Suppressor macrophage treated with lipopolysaccharide for 4 hours (primary cell): ENCODE measurements around the gene CAPZA2.

Experiments
- DNase-seq: peaks from one replicate; pipeline ENCODE4 v3.0.0-alpha.2; 2020

CAPZA2 gene

DNA sequence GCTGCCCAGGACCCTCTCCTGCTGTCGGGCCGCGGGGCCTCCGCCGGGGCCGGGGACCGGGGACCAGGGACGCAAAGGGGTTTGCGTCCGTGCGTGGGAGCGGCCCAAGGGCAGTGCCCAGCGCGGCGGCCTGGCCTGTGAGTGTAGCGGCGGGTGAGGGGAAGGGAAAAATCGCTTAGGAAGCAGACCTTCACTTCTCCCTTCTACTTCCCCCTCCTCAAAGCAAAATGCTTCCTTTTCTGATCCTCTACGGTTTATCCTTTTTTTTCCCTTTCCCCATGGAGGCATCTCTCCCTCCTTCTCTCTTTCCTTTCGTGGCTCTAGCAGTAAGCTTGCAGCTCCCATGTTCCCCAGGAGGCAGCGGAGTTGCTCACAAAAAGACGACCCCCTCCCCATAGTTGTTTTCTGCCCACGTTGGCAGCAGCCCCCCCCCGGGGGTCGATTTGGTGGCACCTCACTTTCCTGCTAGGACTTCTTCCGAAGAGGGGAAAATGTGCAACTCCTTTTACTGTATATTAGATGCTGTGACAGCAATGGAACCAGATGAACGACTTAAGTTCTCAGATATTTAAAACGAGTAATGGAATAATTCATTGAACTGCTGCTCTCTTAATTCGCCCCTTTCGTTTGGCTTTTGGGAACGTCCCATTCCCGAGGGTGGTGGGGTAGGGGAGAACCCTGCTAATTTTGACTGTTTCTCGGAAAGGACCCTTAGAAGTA is 724 bp downstream of the CAPZA2 start:
- no peak for DNase-seq

- no peak for DNase-seq
These were observed 1.6 kb downstream of the CAPZA2 start for GRCh38 chr7:116863936-116864500.

DNA sequence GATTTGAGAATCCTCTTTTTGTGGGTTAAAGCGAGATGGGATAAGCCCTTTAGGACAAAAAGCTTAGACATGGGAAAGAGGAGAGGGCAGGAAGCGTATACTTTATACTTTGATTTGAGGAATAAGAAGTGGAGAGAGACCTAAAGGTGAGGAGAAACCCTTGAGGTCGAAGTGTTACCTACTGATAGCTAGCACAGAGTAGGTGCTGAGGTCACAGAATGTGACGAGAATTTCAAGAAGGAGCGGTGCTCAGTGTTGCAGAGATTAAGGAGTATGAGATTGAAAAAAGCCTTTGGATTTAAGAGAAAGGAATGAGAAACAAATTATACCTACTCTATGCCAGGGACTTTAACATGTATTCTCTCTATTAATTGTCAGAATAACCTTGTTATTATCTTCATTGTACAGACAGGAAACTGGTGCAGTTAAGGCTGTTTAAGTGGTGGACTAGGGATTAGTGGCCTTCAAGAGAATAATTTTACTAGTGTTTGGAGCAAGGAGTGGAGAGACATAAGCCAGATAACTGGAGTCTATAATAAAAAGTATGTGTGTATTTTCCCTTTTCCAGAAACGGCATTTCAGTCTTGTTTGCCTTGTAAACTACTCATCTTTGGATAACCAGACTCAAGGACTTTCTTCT is 8.8 kb downstream of the CAPZA2 start:
- no peak for DNase-seq

DNA sequence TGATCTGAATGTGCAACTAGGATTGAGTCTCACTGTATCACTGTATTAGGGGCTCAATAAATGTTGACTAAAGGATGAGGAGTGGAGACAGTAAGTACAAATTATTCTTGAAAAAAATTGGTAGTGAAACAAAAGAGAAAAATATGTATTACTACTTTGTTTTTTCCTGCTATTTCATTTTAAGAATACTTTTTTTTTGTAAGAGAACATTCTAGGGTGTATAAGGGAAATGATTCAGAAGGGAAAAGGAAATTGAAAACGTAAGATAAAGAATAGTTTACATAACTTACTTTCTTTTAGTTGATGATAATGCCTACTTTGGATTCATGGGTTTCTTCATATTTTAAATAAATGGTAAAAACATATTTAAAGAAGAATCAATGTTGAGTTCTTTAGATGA is 9.6 kb downstream of the CAPZA2 start:
- peak; percentile 24 for DNase-seq

DNA sequence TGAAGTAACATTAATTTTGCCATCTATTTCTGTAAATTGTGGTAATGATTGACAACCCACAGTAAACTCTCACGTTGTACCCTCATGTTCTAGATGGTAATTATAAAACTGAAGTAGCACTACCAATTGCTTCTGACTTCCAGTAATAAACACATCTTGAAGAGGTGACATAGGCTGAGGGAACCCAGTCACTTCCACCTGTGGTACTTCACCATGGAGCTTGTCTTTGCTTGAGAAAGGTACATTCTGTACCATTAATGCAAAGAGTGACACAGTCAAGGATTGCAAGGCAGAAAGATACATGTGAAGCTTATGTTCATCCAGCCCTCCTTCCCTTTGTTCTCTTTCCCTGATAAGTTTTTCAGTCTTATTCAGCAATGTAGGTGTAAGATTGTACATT is 11.2 kb downstream of the CAPZA2 start:
- no peak for DNase-seq

- DNase-seq = no peak
These were observed 14.5 kb downstream of the CAPZA2 start for GRCh38 chr7:116876664-116877442.

DNA sequence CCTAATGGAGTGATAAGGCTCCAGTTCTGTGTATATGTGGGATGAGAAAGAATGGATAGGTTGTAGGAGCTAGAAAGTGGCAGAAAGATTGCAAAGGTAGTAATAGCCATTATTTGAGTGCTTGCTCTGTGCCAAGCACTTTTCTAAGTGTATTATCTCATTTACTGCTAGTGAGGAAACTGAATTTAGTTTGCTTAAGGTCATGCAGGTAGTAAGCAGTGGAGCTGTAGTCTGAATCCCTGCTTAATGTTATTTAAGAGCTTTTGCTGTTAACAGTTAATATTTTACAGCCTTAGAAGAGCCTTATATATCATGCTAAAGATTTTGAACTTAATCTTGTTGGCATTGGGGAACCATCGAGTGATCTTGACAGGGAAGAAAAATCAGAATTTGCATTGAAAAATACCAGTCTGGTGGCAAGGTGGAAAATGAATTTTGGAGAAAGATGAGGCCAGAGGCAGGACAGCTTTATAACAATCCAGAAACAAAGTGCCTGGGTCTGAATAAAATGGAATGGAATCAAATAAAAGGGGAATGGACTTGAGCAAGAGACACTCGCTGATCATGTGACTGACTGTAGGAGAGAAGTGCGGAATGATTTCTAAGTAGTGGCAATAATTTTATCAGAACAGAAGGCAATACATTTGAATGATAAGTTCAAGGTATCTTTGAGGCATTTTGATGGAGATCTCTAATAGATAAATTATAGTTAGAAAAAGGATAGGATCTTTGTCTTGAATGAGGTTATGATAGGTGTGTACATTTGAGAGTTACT is 15.2 kb downstream of the CAPZA2 start:
- no peak for DNase-seq

DNA sequence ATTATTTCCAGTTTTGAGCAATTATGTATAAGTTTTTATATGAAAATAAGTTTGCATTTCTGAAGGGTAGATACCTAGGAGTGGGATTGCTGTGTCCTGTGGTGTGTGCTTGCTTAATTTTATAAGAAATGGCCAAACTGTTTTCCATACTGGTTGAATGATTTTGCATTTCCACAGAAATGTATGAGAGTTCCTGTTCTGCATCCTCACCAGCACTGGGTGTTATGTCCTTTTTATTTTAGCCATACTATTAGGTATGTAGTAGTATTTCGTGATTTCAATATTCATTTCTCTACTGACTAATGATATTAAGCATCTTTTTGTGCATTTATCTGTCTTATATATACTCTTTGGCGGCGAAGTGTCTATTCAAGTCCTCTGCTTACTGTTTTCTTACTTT is 22.3 kb downstream of the CAPZA2 start:
- DNase-seq = no peak

- DNase-seq = no peak
These were observed 23.3 kb downstream of the CAPZA2 start for GRCh38 chr7:116885724-116886123.

GRCh38 chr7:116886543-116887156 is 24.3 kb downstream of the CAPZA2 start:
- no peak for DNase-seq

GRCh38 chr7:116888895-116889294 is 26.5 kb downstream of the CAPZA2 start:
- no peak for DNase-seq

GRCh38 chr7:116895849-116896248 is 33.5 kb downstream of the CAPZA2 start:
- no peak for DNase-seq

GRCh38 chr7:116897661-116898060 is 35.3 kb downstream of the CAPZA2 start:
- DNase-seq = no peak

GRCh38 chr7:116899308-116899707 is 36.9 kb downstream of the CAPZA2 start:
- DNase-seq = peak; percentile 54

- no peak for DNase-seq
These were observed 38.8 kb downstream of the CAPZA2 start for GRCh38 chr7:116901143-116901542.

DNA sequence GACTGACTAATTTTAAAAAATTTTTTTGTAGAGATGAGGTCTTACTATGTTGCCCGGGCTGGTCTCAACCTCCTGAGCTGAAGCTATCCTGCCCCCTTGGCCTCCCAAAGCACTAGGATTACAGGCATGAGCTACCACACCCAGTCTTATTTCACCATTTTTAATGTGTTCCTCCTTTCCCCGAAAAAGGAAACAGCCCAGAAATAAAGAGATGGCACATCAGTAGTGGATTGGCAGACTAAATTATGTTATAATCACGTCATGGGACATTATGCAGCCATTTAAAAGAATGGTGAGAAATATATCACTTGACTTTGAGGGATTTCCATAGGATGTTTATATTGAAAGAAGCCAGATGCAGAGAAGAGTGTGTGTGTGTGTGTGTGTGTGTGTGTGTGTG is 40.5 kb downstream of the CAPZA2 start:
- peak; percentile 37 for DNase-seq

DNA sequence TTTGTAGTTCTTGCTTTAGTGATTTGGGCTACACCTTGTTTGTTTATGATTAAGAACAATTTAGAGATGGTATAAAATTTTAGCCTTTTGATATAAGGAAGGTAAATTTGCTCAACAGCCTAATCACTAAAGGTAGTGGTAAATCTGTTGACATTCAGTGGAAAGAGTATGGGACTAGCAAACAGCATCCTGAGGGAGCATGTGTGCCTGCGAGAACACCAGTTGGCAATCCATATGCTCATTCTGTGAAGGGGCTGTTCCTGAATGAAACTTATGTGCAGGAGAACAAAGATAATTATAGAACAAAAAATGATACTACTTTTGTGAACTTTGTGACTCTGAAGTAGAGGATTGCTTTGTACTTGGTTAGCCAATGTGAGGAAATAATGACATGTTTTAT is 44.0 kb downstream of the CAPZA2 start:
- DNase-seq = no peak

GRCh38 chr7:116910383-116910782 is 48.0 kb downstream of the CAPZA2 start:
- DNase-seq = no peak

- DNase-seq = no peak
These were observed 49.4 kb downstream of the CAPZA2 start for GRCh38 chr7:116911801-116912200.

DNA sequence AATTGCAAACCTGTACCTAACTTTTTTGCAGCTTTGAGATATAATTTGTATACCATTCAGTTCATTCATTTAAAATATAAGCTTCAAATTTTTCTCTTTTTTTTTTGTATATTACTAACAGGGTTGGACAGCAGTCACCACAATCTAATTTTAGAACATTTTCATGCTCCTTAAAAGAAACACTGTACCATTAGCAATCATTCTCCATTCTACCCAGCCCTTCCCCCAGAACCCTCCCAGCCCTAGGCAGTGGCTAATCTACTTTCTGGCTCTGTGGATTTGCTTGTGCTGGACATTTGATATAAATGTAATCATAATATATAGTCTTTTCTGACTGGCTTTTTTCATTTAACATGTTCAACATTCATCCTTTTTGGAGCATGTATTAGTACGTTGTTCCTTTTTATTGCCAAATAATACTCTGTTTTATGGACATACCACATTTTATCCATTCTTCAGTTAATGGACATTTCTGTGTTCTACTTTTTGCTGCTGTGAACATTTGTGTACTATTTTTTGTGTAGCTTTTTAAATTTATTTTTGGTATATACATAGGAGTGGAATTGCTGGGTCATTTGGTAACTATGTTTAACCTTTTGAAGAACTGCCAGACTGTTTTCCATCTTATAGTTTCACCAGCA is 50.0 kb downstream of the CAPZA2 start:
- DNase-seq = no peak

DNA sequence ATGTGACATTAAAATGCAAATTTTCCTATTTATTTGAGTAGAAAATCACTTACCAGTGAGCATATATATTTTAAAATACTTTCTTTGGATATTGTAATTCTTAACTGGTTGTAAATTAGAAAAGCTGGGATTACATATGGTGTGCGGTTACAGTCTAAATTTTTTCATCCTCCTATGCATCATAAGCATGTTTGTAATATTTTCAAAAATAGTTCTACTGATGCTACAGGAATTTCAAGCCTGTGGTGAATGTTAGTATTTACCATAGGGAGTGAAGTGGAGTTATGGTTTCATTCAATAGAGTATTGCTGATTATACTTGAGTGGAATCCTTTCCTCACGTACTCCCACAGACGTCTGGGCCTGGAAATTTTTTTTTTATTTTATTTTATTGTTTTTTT is 56.3 kb downstream of the CAPZA2 start:
- DNase-seq = no peak

DNA sequence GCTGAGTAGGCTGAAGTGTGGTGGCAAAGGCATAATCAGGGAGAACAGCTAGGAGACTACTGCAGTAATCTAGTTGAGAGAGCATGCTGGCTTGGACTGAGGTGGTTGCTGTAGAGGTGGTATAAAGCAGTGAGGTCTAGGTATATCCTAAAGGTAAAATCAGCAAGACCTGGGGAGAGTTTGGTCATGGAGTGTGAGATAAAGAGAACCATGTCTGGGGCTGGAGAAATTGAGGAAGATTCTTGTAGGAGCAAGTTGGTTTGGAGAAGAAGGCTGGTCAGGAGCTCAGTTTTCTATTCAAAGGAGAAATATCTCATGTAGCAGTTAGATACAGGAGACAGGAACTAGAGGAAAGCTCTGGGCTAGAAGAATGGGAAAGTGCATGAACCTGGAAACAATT is 58.0 kb downstream of the CAPZA2 start:
- DNase-seq = no peak
